Measurements from ENCODE around the gene DMBX1. TPM values are rescaled to one million over a fixed set of nuclear protein-coding genes. Genes with fewer than 3 reads are reported as not detected.

The DMBX1 gene
- total and polyA plus RNA-seq, 2 of the 13 experiments (the other 11 are each of a cell fraction or from before 2014, with no cell fraction given): not detected

DNA sequence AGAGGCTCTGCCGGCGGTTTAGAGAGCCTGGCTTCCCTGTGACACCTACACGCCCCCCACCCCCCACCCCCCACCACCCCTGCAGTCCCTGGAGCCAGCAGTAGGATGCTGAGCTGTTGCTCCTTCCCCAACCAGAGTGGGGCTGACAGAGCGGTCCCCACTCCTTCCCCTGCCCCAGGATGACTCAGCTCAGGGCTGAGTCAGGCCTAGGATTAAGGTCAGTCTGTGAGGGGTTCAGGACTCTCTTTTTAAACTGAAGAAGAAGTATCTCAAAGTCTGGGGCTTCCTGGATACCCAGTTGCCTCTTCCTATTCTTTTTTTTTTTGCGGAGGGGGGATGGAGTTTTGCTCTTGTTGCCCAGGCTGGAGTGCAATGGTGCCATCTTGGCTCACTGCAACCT, 19.1 kb downstream of the DMBX1 start:
- Histone ChIP-seq H3K4me3 (replicated peaks in 1 of 3; ENCODE audit: insufficient read depth in 1 of 3, low read depth in 2 of 3, low read length in 3 of 3) (no peak overlapping the region), H3K4me2 (ENCODE audit: low read depth, low read length) (no peak overlapping the region), H3K36me3 (replicated peaks in 1 of 2; ENCODE audit: control insufficient read depth in 1 of 2, insufficient read depth in 2 of 2, low read length in 2 of 2) (no peaks in the 10 kb centered on the region), H3K9me3 (ENCODE audit: low read length) (no peaks in the 10 kb centered on the region), H3K4me1 (ENCODE audit: insufficient read depth, low read length) (0 out of 2 replicates have a peak, but pooled peaks cover 6% of the 10 kb centered on the region), H3K27ac (ENCODE audit: extremely low read length, insufficient read depth, low read length) (no peak overlapping the region), H3K27me3 (ENCODE audit: control insufficient read depth in 1 of 2, insufficient read depth in 2 of 2, low read length in 2 of 2) (peaks cover 4 to 11% of the 10 kb centered on the region in 2 experiments; a peak in 3 of 5 replicates), H3K79me2 (ENCODE audit: insufficient read depth, low read length) (no peaks in the 10 kb centered on the region), H4K20me1 (ENCODE audit: insufficient read depth, low read length) (no peaks in the 10 kb centered on the region), H2AFZ (ENCODE audit: low read length) (no peak overlapping the region), H3K9ac (ENCODE audit: insufficient read depth, low read depth, low read length) (no peak overlapping the region)
- DNase-seq (ENCODE audit: low spot score) (no peak), ATAC-seq (no peak), FAIRE-seq (no peak)
- BruUV-seq (replicated peaks): no TSS peak
- intact Hi-C loops (cut with micrococcal nuclease; ENCODE audit: unreplicated experiment): no loop called here
- ChIA-PET POLR2A (no interaction called here), CTCF (ENCODE audit: low intra/inter-chr PET ratio, low total read pairs) (no interaction called here)
- WGBS (ENCODE audit: low lambda C conversion rate): 27% methylated on average over 5 of the region's 5 CpGs
- in situ Hi-C loops (cut with HindIII; ENCODE audit: extremely low pct_ligation_motif_present, low pct_unique_long_range_greater_than_20kb): no loop called here
- no peak for TF ChIP-seq ARNT2 (CRISPR knock-in tag; IDR thresholded peaks at IDR 0.05; ENCODE audit: low read depth)
- no peak for TF ChIP-seq SNAPC2 (CRISPR knock-in tag; IDR thresholded peaks at IDR 0.05)
- TF ChIP-seq ZFP37 (CRISPR knock-in tag; IDR thresholded peaks at IDR 0.05; ENCODE audit: borderline replicate concordance): no peak
- TF ChIP-seq, protein P1, sequence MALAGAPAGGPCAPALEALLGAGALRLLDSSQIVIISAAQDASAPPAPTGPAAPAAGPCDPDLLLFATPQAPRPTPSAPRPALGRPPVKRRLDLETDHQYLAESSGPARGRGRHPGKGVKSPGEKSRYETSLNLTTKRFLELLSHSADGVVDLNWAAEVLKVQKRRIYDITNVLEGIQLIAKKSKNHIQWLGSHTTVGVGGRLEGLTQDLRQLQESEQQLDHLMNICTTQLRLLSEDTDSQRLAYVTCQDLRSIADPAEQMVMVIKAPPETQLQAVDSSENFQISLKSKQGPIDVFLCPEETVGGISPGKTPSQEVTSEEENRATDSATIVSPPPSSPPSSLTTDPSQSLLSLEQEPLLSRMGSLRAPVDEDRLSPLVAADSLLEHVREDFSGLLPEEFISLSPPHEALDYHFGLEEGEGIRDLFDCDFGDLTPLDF (CRISPR knock-in tag; IDR thresholded peaks at IDR 0.05): no peak
- TF ChIP-seq, protein P2, sequence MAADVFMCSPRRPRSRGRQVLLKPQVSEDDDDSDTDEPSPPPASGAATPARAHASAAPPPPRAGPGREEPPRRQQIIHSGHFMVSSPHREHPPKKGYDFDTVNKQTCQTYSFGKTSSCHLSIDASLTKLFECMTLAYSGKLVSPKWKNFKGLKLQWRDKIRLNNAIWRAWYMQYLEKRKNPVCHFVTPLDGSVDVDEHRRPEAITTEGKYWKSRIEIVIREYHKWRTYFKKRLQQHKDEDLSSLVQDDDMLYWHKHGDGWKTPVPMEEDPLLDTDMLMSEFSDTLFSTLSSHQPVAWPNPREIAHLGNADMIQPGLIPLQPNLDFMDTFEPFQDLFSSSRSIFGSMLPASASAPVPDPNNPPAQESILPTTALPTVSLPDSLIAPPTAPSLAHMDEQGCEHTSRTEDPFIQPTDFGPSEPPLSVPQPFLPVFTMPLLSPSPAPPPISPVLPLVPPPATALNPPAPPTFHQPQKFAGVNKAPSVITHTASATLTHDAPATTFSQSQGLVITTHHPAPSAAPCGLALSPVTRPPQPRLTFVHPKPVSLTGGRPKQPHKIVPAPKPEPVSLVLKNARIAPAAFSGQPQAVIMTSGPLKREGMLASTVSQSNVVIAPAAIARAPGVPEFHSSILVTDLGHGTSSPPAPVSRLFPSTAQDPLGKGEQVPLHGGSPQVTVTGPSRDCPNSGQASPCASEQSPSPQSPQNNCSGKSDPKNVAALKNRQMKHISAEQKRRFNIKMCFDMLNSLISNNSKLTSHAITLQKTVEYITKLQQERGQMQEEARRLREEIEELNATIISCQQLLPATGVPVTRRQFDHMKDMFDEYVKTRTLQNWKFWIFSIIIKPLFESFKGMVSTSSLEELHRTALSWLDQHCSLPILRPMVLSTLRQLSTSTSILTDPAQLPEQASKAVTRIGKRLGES (CRISPR knock-in tag; IDR thresholded peaks at IDR 0.05; ENCODE audit: borderline replicate concordance): no peak
- TF ChIP-seq ZNF367 (CRISPR knock-in tag; IDR thresholded peaks at IDR 0.05; ENCODE audit: borderline replicate concordance): no peak
- TF ChIP-seq RFX1 (IDR thresholded peaks at IDR 0.05): no peak
- TF ChIP-seq HNF4G (IDR thresholded peaks at IDR 0.05; ENCODE audit: borderline replicate concordance, low read depth, low read length): no peak
- TF ChIP-seq HNF4G (CRISPR knock-in tag; IDR thresholded peaks at IDR 0.05; ENCODE audit: borderline replicate concordance, low read depth): no peak
- TF ChIP-seq POLR2AphosphoS2 (IDR thresholded peaks at IDR 0.05; ENCODE audit: low read depth, low read length): no peak
- TF ChIP-seq RFXANK (CRISPR knock-in tag; IDR thresholded peaks at IDR 0.05): no peak
- no peak for TF ChIP-seq ZNF773 (CRISPR knock-in tag; IDR thresholded peaks at IDR 0.05; ENCODE audit: borderline replicate concordance)
- TF ChIP-seq, protein P3, sequence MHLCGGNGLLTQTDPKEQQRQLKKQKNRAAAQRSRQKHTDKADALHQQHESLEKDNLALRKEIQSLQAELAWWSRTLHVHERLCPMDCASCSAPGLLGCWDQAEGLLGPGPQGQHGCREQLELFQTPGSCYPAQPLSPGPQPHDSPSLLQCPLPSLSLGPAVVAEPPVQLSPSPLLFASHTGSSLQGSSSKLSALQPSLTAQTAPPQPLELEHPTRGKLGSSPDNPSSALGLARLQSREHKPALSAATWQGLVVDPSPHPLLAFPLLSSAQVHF (CRISPR knock-in tag; IDR thresholded peaks at IDR 0.05): no peak
- TF ChIP-seq, protein P4, sequence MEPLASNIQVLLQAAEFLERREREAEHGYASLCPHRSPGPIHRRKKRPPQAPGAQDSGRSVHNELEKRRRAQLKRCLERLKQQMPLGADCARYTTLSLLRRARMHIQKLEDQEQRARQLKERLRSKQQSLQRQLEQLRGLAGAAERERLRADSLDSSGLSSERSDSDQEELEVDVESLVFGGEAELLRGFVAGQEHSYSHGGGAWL (CRISPR knock-in tag; IDR thresholded peaks at IDR 0.05): no peak
